ENCODE data around the gene DNAJC30.

GRCh38 chr7:73638911-73639310, 44.3 kb downstream of the DNAJC30 start:
- TF ChIP-seq SUZ12 (IDR thresholded peaks at IDR 0.05; ENCODE audit: extremely low read depth, insufficient read depth, insufficient read length) (no peak), ZNF274 (IDR thresholded peaks at IDR 0.05; ENCODE audit: low read depth, low read length) (no peak)

All from NT2/D1 (cell line).